Astrocyte of the hippocampus (primary cell): ENCODE results near the gene TGM6.

Source experiments
- DNase-seq: peaks from one replicate; pipeline ENCODE4 v3.0.0; 2011; ENCODE audit warnings: low read depth, low spot score

Gene TGM6

DNA sequence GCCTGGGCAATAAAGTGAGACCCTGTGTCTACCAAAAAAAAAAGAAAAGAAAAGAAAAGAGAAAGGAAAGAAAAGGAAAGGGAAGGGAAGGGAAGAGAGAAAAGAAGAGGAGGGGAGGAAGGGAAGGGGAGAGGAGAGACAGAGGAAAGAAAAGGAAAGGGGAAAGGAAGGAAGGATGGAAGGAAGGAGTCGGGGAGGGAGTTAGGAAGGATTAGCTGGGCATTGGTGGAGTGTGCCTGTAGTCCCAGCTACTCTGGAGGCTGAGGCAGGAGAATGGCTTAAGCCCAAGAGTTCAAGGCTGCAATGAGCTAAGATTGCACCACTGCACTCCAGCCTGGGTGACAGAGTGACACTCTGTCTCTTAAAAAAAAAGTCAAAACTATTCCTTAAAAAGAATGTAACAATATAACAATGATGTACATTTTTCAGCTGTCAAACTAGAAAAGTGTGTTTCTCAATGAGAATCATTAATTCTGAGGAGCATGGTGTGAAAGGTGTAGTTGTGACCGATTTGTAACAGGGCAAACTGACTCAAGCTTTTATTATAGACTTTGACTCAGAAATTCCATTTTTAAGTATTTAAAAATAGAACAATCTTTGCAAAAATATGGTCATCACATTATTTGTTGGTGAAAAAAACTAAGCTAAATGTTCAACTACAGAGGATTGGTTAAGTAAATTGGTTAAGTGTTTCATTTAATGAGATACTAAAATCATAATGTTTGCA is 75.2 kb downstream of the TGM6 start:
- DNase-seq = no peak

DNA sequence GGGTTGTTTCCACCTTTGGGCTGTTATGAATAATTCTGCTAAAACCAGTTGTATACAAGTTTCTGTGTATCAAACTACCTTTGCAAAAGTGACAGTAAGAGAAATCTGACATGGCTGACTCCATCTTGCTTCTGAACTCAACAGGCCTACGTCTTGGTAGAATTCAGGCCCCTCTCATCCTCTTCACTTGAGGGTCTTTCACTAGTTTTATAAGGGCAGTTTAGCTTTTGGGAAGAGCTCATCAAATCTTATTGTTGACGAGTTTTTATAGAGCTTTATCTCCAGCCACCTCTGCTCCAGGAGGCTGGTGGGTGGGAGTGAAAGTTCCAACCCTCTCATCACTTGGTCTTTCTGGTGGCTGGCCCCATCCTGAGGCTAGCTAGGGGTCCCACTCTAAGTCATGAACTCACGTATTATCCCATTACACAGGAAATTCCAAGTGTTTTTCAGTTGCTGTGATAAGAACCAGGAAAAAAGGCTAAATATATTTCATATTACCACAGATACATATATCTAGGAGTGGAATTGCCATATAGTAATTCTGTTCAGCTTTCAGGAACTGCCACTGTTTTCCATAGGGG is 78.3 kb downstream of the TGM6 start:
- no peak for DNase-seq

DNA sequence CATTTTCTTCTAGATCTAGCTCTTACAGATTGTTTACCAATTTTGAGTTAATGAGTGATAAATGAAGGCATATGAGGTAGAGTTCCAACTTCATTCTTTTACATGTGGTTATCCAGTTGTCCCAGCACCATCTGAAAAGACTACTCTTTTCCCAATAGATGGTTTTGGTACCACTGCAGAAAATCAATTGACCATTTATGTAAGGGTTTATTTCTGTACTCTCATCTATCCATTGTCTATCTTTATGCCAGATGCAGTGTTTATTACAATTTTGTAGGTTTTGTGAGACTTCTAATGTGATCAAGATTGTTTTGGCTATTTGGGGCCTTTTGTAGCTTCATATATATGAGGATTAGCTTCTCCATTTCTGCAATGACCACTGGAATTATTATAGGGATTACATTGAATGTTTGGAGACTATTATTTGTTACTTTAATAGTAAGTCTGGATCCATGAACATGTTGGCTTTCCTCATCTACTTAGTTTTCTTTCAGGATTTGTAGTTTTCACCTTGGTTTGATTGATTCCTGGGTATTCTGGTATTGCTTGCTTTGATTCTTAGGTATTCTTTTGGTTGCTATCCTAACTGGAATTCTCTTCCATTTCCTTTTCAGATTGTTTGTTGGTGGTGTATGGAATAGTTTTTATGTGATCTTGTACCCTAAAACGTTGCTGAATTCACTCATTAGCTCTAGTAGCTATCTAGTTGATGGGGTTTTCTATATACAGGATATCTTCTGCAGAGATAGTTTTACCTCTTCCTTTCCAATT is 79.5 kb downstream of the TGM6 start:
- DNase-seq = no peak

DNA sequence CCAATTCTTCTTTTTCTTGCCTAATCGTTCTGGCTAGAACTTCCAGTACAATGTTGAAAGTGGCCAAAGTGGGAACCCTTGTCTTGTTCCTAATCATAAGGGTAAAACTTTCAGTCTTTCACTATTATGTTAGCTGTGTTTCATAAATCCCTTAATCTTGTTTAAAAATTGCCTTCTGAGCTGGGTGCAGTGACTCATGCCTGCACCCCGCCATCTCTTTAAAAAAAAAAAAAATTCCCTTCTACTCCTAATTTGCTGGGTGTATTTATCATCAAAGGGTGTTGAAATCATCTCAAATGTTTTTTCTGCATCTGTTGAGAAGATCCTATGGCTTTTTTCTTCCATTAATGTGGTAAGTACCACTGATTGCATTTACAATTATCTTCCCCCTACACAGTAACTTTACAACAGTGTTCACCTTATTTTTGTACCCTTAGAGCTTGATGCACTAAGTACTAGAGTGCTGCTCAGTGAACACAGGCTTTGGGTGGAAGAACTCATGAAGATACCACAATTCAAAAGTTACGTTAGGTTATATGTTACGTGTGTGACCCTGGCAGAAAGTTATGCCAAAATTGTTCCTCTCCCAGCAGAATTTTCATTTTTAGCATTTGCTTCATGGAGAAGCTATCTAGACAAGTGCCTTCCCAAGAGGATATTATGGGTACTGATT is 80.2 kb downstream of the TGM6 start:
- DNase-seq = no peak

DNA sequence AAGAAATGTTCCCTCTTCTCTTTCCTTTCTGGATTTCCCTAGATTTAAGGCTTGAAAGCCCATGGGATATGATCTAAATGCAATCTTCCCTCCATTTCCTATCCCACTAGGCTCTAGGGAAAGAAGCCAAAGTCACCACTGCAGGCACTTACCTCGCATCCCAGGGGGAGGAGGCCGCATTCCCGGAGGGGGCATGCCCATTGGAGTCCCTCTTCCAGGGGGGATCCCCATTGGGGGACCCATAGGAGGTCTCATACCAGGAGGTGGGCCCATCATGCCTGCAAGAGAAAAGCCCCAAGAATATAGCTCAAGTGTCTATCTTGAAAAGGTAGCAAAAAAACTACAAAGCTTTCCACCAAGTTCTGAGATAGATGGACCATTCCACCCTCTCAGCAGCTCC is 81.8 kb downstream of the TGM6 start:
- DNase-seq = no peak

GRCh38 chr20:2463616-2464365 is 83.1 kb downstream of the TGM6 start:
- no peak for DNase-seq

DNA sequence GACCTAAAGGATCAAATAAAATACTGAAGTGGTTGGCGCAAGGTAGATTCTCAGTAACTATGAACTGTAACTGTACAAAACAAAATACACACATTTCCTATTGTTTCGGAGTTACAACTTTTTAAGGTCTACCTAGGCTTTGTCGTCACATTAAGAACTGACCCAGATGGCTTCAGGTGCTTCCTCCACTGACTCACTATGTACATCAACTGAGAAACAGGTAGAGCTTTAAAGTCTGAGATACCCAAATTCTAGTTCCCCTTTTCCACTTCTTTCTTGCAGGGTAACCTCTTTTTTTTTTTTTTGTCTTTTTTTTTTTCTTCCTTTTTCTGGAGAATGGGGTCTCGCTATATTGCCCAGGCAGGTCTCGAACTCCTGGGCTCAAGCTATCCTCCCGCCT is 84.4 kb downstream of the TGM6 start:
- DNase-seq = no peak

GRCh38 chr20:2467412-2467811 is 86.7 kb downstream of the TGM6 start:
- no peak for DNase-seq

DNA sequence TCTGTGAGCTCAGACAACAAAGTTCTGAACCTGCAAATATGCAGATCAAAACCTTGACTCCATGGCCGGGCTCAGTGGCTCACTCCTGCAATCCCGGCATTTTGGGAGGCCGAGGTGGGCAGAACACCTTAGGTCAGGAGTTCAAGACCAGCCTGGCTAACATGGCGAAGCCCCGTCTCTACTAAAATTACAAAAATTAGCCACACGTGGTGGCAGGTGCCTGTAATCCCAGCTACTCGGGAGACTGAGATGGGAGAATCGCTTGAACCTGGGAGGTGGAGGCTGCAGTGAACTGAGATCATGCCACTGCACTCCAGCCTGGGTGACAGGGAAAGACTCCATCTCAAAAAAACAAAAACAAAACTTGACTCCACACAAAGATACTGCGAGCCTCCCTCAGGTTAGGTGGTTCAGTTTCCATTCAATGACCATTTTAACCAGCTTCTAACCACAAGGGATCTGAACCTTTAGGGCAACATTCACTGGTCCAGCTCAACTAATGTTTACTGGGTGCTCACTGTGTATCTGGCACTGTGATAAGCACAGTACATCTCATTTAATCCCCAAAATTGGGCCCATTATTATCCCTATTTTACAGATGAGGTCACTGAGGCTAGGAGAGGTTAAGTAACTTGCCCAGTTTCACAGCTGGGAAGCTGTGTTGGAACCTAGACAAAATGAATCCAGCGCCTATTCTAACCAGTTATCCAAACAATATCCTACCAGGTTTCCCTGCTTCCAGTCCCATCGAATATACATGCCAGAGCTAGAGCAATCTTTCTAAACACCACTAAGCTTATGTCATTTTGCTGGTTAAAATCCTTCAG is 88.1 kb downstream of the TGM6 start:
- peak; percentile 4 for DNase-seq

GRCh38 chr20:2469991-2470422 is 89.3 kb downstream of the TGM6 start:
- peak; percentile 58 for DNase-seq

GRCh38 chr20:2470423-2471193 is 89.9 kb downstream of the TGM6 start, which contains the start of gene SNRPB:
TSS of gene SNRPB (minus strand) at chr20:2470789. CDS start at chr20:2470690, 99 bp downstream.
- peak; percentile 99 for DNase-seq

- DNase-seq = peak; percentile 74
Observed at GRCh38 chr20:2473516-2473915, 92.8 kb downstream of the TGM6 start.

DNA sequence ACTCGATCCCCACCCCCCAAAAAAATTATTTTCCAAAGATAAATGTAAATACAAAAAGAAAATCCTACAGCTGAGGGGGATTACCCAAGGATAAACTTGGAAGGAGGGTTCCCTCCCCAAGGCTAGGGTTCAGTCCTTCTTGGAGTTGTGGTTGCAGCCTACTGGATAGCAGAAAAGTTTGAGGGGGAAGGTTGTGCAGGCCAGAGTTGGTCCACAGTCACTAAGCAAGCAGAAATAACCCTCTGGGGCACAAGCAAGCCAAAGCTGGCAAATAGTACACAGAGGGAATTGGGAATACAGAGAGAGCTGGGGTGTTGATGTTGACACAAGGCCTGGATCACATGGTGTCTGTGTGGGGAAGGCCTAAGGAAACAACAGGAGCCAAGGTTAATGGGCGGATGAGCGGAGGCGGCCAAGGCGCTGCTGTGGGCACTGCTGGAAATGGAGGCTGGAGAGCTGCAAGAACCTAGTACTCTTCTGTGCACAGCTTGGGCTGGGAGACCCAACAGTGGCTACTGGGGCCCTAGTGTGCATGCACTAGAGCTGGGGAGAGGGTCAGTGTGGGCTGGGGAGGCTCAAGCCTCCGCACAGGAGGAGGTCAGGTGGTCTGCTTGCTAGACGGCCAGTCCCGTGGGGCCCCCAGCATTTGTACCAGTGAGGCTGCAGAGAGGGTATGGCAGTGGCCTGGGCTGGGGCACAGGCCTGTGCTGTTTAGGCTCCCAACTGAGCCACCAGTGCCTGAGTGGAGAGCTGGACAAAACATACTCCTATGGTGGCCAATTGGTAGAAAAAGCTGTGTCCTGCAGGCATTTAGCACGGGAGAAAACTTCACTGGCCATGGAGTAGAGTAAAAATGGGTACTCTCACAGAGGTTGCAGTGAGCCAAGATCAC is 95.4 kb downstream of the TGM6 start:
- DNase-seq = no peak

DNA sequence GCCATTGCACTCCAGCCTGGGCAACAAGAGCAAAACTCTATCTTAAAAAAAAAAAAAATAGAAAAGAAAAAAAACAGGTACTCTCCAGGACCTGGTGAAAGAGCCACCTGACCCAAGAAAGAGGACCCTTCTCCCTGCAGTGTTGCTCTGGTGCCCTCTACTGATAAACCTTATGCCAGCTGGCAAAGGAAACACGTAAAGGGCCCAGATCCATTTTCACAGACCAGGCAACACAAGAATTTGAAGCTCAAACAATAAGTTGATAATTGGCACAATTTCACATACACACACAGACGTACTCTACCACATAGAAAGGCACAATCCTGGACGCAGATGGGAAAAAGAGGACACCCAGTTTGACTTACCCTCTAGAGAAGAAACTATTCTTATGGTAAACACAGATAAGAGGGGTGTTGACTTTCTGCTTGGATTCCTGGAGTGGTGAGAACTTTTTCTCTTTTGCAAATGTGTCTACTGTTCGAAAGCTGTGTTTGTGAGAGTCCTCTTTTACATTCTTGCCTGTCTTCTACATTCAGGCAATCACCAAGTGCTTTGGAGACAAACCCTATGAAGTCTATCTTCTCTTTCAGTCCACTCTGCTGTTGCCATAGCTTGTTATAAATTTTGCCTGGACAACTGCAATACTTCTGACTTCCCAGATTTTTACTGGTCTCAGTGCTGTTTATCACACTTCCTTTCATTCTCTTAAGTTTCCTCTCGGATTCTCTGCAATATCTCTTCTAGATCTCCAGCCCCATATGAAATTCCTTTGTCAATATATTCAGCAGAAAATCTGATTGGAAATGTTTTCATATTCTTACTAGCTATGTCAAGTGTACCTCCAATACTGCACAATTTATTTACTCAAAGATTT is 96.3 kb downstream of the TGM6 start:
- no peak for DNase-seq

DNA sequence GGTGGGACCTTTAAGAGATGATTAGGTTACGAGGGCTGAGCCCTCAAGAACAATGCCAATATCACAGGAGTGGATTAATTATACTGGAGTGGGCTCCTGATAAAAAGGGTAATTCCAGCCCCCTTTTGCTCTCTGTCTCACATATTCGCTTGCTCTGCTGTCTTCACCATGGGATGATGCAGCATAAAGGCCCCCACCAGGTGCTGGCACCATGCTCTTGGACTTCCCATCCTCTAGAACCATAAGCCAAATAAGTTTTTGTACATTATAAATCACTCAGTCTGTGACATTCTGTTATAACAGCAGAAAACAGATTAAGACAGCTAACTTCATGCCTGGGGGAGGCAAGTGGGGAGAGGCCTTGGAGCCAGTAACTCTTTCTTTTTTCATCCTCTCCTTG is 99.7 kb downstream of the TGM6 start:
- no peak for DNase-seq
